ENCODE data around the gene NHP2.

NHP2 gene

DNA sequence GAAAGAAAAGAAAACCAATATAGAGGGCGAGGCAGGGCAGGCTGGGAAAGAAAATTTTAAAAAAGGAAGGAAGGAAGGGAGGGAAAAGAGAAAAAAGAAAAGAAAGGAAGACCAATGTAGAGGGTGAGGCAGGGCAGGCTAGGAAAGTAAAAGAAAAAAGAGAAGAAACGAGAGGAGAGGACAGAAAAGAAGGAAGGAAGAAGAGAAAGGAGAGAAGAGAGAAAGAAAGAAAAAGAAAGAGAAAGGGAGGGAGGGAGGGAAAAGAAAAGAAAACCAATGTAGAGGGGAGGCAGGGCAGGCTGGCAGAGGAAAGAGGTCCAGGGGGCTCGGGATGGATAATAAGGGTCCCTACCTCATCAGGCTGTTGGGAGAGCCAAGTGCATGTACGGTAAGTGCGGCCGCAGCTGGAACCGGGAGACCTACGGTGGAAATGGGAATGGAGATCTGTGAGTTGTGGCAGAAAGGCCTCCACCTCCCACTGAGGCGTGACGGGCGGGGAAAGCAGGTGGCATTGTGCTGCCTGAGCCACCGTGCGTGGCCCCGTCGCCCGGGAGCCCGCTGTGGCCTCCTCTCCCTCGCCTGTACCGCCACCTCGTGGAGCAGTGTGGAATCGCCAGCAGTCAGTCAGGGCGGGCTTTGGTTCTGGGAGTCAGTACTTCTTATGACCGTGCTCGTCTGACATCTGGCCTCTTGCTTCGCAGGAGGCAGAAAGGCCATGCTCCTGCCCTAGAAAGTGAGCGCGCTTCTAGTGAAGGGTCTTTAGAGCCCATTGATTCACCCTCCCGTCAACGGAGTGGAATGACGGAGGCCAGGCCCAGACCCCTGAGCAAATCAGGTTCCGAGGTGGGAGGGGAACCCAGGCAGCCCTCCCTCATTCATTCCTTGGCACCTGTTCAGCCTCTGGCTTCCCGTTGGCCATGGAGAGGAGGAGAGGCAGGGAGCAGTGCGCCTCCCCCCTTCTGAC is 10.4 kb upstream of the NHP2 start:
- H3K9ac ChIP-seq (ENCODE audit: low read depth, low read length, poor library complexity): peak overlapping the region; percentile 45
- peak overlapping the region; percentile 57 for H3K4me2 ChIP-seq (ENCODE audit: insufficient read depth, low read length, poor library complexity, severe bottlenecking)
- no peak overlapping the region for H2BK120ac ChIP-seq (ENCODE audit: low read depth, low read length)
- no peaks in the 10 kb centered on the region for H3K36me3 ChIP-seq (replicated peaks in 1 of 2; ENCODE audit: control insufficient read depth in 2 of 2, insufficient read depth in 2 of 2, low read length in 2 of 2)
- no peak overlapping the region for H4K91ac ChIP-seq (ENCODE audit: low read depth, low read length, poor library complexity)
- no peaks in the 10 kb centered on the region for H3K79me1 ChIP-seq (ENCODE audit: low read depth, low read length)
- H3K4ac ChIP-seq (ENCODE audit: low read length): peak overlapping the region; percentile 15
- H3K4me3 ChIP-seq (ENCODE audit: low read length in 2 of 2): peak overlapping the region; percentile 15 to 70
- H3K18ac ChIP-seq (ENCODE audit: low read length): peak overlapping the region; percentile 58
- DNase-seq (ENCODE audit: low spot score): peak; percentile 84
- peaks cover 0 to 15% (median 0%) of the 10 kb centered on the region in 3 experiments for H3K27me3 ChIP-seq (ENCODE audit: control insufficient read depth in 3 of 3, insufficient read depth in 3 of 3, low read depth in 1 of 3, low read length in 3 of 3)
- H2AFZ ChIP-seq (ENCODE audit: low read length): peak overlapping the region; percentile 87
- peak overlapping the region; percentile 37 for H2BK15ac ChIP-seq (ENCODE audit: low read length)
- H3K9me3 ChIP-seq (replicated peaks in 1 of 2; ENCODE audit: control insufficient read depth in 2 of 2, insufficient read depth in 1 of 2, low read depth in 1 of 2, low read length in 2 of 2): no peaks in the 10 kb centered on the region
- no peak overlapping the region for H3K27ac ChIP-seq (replicated peaks; ENCODE audit: low read length)
- no peak overlapping the region for H3K14ac ChIP-seq (ENCODE audit: low read length)
- peak overlapping the region; percentile 93 for H2AK5ac ChIP-seq (ENCODE audit: low read depth, low read length)
- H4K8ac ChIP-seq (ENCODE audit: low read depth, low read length): no peak overlapping the region
- H2BK5ac ChIP-seq (ENCODE audit: low read length): peak overlapping the region; percentile 1
- no peak overlapping the region for H2BK12ac ChIP-seq (ENCODE audit: low read length)
- no CpG with 5 or more reads among the region's 33 CpGs for WGBS, 2 donors (ENCODE audit: extremely low coverage in 2 of 2, insufficient read length in 2 of 2, insufficient replicate concordance in 1 of 2)
- H3K23ac ChIP-seq (ENCODE audit: low read depth, low read length, poor library complexity): no peak overlapping the region
- peaks cover 3 to 4% of the 10 kb centered on the region in 2 donors for H3K4me1 ChIP-seq (ENCODE audit: control insufficient read depth in 2 of 2, insufficient read depth in 1 of 2, low read depth in 1 of 2, low read length in 2 of 2)

DNA sequence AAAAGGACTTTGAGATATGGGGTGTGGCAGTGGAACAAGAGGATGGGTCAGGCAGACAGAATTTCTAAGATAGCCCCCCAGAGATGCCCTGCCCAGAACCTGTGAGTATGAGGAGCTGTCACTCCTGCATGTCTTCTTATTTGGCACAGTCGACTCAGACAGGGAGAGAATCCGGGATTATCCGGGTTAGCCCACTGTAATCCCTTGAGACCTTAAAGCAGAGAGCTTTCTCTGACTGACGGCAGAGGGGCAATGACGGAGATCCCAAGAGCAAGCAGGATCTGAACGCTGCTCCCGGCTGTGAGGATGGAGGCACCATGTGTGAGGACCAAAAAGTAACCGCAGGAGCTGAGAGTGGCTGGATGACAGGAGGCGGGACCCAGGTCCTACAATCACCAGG is 8.8 kb upstream of the NHP2 start:
- H2BK12ac ChIP-seq (ENCODE audit: low read length): no peak overlapping the region
- no peak overlapping the region for H4K8ac ChIP-seq (ENCODE audit: low read depth, low read length)
- WGBS, 2 donors (ENCODE audit: extremely low coverage in 2 of 2, insufficient read length in 2 of 2, insufficient replicate concordance in 1 of 2): no CpG with 5 or more reads among the region's 9 CpGs
- H4K91ac ChIP-seq (ENCODE audit: low read depth, low read length, poor library complexity): no peak overlapping the region
- H3K79me1 ChIP-seq (ENCODE audit: low read depth, low read length): no peaks in the 10 kb centered on the region
- H3K4me2 ChIP-seq (ENCODE audit: insufficient read depth, low read length, poor library complexity, severe bottlenecking): no peak overlapping the region
- H3K18ac ChIP-seq (ENCODE audit: low read length): no peak overlapping the region
- no peak overlapping the region for H3K23ac ChIP-seq (ENCODE audit: low read depth, low read length, poor library complexity)
- H3K36me3 ChIP-seq (replicated peaks in 1 of 2; ENCODE audit: control insufficient read depth in 2 of 2, insufficient read depth in 2 of 2, low read length in 2 of 2): no peaks in the 10 kb centered on the region
- H2AK5ac ChIP-seq (ENCODE audit: low read depth, low read length): no peak overlapping the region
- no peaks in the 10 kb centered on the region for H3K9me3 ChIP-seq (replicated peaks in 1 of 2; ENCODE audit: control insufficient read depth in 2 of 2, insufficient read depth in 1 of 2, low read depth in 1 of 2, low read length in 2 of 2)
- no peak overlapping the region for H2BK5ac ChIP-seq (ENCODE audit: low read length)
- H3K4ac ChIP-seq (ENCODE audit: low read length): no peak overlapping the region
- H3K27me3 ChIP-seq (ENCODE audit: control insufficient read depth in 3 of 3, insufficient read depth in 3 of 3, low read depth in 1 of 3, low read length in 3 of 3): peaks cover 0 to 15% (median 0%) of the 10 kb centered on the region in 3 experiments
- no peak overlapping the region for H3K4me3 ChIP-seq (ENCODE audit: low read length in 2 of 2)
- DNase-seq (ENCODE audit: low spot score): no peak
- H3K27ac ChIP-seq (replicated peaks; ENCODE audit: low read length): no peak overlapping the region
- no peak overlapping the region for H3K9ac ChIP-seq (ENCODE audit: low read depth, low read length, poor library complexity)
- H3K4me1 ChIP-seq (ENCODE audit: control insufficient read depth in 2 of 2, insufficient read depth in 1 of 2, low read depth in 1 of 2, low read length in 2 of 2): peaks cover 3 to 4% of the 10 kb centered on the region in 2 donors
- no peak overlapping the region for H2AFZ ChIP-seq (ENCODE audit: low read length)
- H2BK15ac ChIP-seq (ENCODE audit: low read length): no peak overlapping the region
- H3K14ac ChIP-seq (ENCODE audit: low read length): no peak overlapping the region
- no peak overlapping the region for H2BK120ac ChIP-seq (ENCODE audit: low read depth, low read length)

DNA sequence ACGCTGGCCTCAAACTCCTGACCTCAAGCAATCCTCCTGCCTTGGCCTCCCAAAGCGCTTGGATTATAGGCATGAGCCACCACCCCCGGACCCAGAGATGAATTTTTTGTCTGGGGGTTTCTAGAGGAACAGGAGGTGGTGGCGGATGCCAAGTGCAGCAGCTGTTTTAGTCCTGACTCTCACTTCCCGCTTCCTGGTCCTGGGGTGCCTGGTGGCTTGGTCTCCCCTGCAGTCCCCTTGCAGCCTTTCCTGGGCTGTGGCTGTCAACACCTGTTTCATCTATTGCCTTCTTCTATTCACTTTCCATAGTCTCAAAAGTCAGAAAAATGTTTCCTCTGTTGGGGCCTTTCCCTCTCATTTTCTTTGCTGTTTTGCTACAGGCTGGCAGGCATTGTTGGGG is 6.5 kb upstream of the NHP2 start:
- H3K9ac ChIP-seq (ENCODE audit: low read depth, low read length, poor library complexity): no peak overlapping the region
- DNase-seq (ENCODE audit: low spot score): no peak
- H3K14ac ChIP-seq (ENCODE audit: low read length): no peak overlapping the region
- H2BK120ac ChIP-seq (ENCODE audit: low read depth, low read length): no peak overlapping the region
- H4K91ac ChIP-seq (ENCODE audit: low read depth, low read length, poor library complexity): no peak overlapping the region
- no peak overlapping the region for H3K23ac ChIP-seq (ENCODE audit: low read depth, low read length, poor library complexity)
- H2BK12ac ChIP-seq (ENCODE audit: low read length): no peak overlapping the region
- H3K27ac ChIP-seq (replicated peaks; ENCODE audit: low read length): no peak overlapping the region
- no peak overlapping the region for H3K4me3 ChIP-seq (ENCODE audit: low read length in 2 of 2)
- peaks cover 0 to 11% (median 0%) of the 10 kb centered on the region in 3 experiments for H3K27me3 ChIP-seq (ENCODE audit: control insufficient read depth in 3 of 3, insufficient read depth in 3 of 3, low read depth in 1 of 3, low read length in 3 of 3)
- no peak overlapping the region for H3K18ac ChIP-seq (ENCODE audit: low read length)
- no CpG with 5 or more reads among the region's 5 CpGs for WGBS, 2 donors (ENCODE audit: extremely low coverage in 2 of 2, insufficient read length in 2 of 2, insufficient replicate concordance in 1 of 2)
- H3K9me3 ChIP-seq (replicated peaks in 1 of 2; ENCODE audit: control insufficient read depth in 2 of 2, insufficient read depth in 1 of 2, low read depth in 1 of 2, low read length in 2 of 2): no peaks in the 10 kb centered on the region
- no peak overlapping the region for H3K4ac ChIP-seq (ENCODE audit: low read length)
- H2BK5ac ChIP-seq (ENCODE audit: low read length): no peak overlapping the region
- no peak overlapping the region for H4K8ac ChIP-seq (ENCODE audit: low read depth, low read length)
- H2AFZ ChIP-seq (ENCODE audit: low read length): no peak overlapping the region
- no peak overlapping the region for H3K4me2 ChIP-seq (ENCODE audit: insufficient read depth, low read length, poor library complexity, severe bottlenecking)
- H3K4me1 ChIP-seq (ENCODE audit: control insufficient read depth in 2 of 2, insufficient read depth in 1 of 2, low read depth in 1 of 2, low read length in 2 of 2): peaks cover 3 to 4% of the 10 kb centered on the region in 2 donors
- H2AK5ac ChIP-seq (ENCODE audit: low read depth, low read length): no peak overlapping the region
- no peak overlapping the region for H2BK15ac ChIP-seq (ENCODE audit: low read length)
- no peaks in the 10 kb centered on the region for H3K36me3 ChIP-seq (replicated peaks in 1 of 2; ENCODE audit: control insufficient read depth in 2 of 2, insufficient read depth in 2 of 2, low read length in 2 of 2)
- H3K79me1 ChIP-seq (ENCODE audit: low read depth, low read length): no peaks in the 10 kb centered on the region

DNA sequence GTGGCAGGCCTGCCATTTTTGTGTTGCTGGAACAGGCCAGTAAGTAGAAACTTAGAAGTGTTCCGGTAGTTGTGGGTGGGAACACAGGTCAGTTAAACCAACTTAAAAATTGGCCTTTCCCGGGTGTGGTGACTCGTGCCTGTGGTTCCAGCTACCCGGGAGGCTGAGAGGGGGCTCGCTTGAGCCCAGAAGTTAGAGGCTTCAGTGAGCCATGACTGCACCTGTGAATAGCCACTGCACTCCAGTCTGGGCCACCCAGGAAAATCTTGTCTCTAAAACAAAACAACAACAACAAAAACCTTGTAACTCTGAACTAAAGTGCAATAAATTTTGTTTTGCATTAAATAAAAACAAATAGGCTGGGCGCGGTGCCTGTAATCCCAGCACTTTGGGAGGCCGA is 1.4 kb upstream of the NHP2 start:
- Histone ChIP-seq H3K27ac (replicated peaks; ENCODE audit: low read length) (no peak overlapping the region), H2BK120ac (ENCODE audit: low read depth, low read length) (peak overlapping the region; percentile 81), H3K4me1 (ENCODE audit: control insufficient read depth in 2 of 2, insufficient read depth in 1 of 2, low read depth in 1 of 2, low read length in 2 of 2) (peaks cover 0 to 3% of the 10 kb centered on the region in 2 donors), H3K79me1 (ENCODE audit: low read depth, low read length) (peaks cover 3% of the 10 kb centered on the region), H3K9me3 (replicated peaks in 1 of 2; ENCODE audit: control insufficient read depth in 2 of 2, insufficient read depth in 1 of 2, low read depth in 1 of 2, low read length in 2 of 2) (no peaks in the 10 kb centered on the region), H3K4me3 (ENCODE audit: low read length in 2 of 2) (no peak overlapping the region), H3K4ac (ENCODE audit: low read length) (no peak overlapping the region), H2BK15ac (ENCODE audit: low read length) (no peak overlapping the region), H2AFZ (ENCODE audit: low read length) (no peak overlapping the region), H3K18ac (ENCODE audit: low read length) (no peak overlapping the region), H3K27me3 (ENCODE audit: control insufficient read depth in 3 of 3, insufficient read depth in 3 of 3, low read depth in 1 of 3, low read length in 3 of 3) (no peaks in the 10 kb centered on the region), H3K4me2 (ENCODE audit: insufficient read depth, low read length, poor library complexity, severe bottlenecking) (no peak overlapping the region), H3K36me3 (replicated peaks in 1 of 2; ENCODE audit: control insufficient read depth in 2 of 2, insufficient read depth in 2 of 2, low read length in 2 of 2) (peaks cover 20 to 26% of the 10 kb centered on the region in 2 donors), H2BK5ac (ENCODE audit: low read length) (no peak overlapping the region), H3K14ac (ENCODE audit: low read length) (no peak overlapping the region), H4K91ac (ENCODE audit: low read depth, low read length, poor library complexity) (no peak overlapping the region), H2BK12ac (ENCODE audit: low read length) (no peak overlapping the region), H2AK5ac (ENCODE audit: low read depth, low read length) (no peak overlapping the region), H4K8ac (ENCODE audit: low read depth, low read length) (no peak overlapping the region), H3K23ac (ENCODE audit: low read depth, low read length, poor library complexity) (no peak overlapping the region), H3K9ac (ENCODE audit: low read depth, low read length, poor library complexity) (no peak overlapping the region)
- no CpG with 5 or more reads among the region's 8 CpGs for WGBS, 2 donors (ENCODE audit: extremely low coverage in 2 of 2, insufficient read length in 2 of 2, insufficient replicate concordance in 1 of 2)
- DNase-seq (ENCODE audit: low spot score): no peak
